Endothelial cell of umbilical vein (primary cell): ENCODE measurements around the gene MCF2L. TPM values are rescaled to one million over a fixed set of nuclear protein-coding genes. Genes with fewer than 3 reads are reported as not detected.

Experiments
- BruUV-seq: library from RNA; stranded (reverse); fragments of 400-500 nt; replicated peaks from 2 replicates; lab custom pipeline; 2021; lab: Mats Ljungman, UMichigan
- CTCF ChIA-PET: fragments of 300-600, 350-600 bp; sonication (Branson Sonifier 250); formaldehyde crosslinking; loops from one replicate; lab custom pipeline; 2021; ENCODE audit warnings: antibody characterized with exemption, inconsistent platforms; lab: Charles Lee
- POLR2A ChIA-PET: fragments of 300-600, 350-600 bp; sonication (Branson Sonifier 250); formaldehyde crosslinking; loops from one replicate; lab custom pipeline; 2021; ENCODE audit warnings: antibody characterized with exemption, inconsistent platforms; lab: Charles Lee
- DNase-seq: peaks from one replicate; pipeline ENCODE4 v3.0.0-alpha.2; 2011; ENCODE audit warnings: low read depth, low spot score
- FAIRE-seq: peaks from 2 replicates; lab custom pipeline; 2011; peaks lifted over from hg19 to GRCh38; lab: Jason Lieb, UNC
- H2AFZ ChIP-seq: 2 replicates; pipeline ENCODE4 v1.6.0; 2012; ENCODE audit warnings: low read depth, low read length, control low read depth, inconsistent platforms
- H3K27ac ChIP-seq: 2 replicates; pipeline ENCODE4 v1.5.1; 2011; ENCODE audit warnings: low read depth, mild to moderate bottlenecking, control low read depth, low read length, moderate library complexity; ENCODE audit not compliant: insufficient read depth
- H3K27me3 ChIP-seq, 2 experiments: 2 replicates each; pipeline versions ENCODE4 v1.6.0 to v1.6.1; 2011; ENCODE audit warnings: low read length in 2 of 2, mixed read lengths in 1 of 2; ENCODE audit not compliant: control insufficient read depth in 2 of 2, insufficient read depth in 2 of 2
- H3K36me3 ChIP-seq, 2 experiments: 2 replicates in 1 of 2; 3 replicates in 1 of 2; pipeline ENCODE4 v1.5.1; 2011; ENCODE audit warnings: low read length in 2 of 2, mild to moderate bottlenecking in 1 of 2, moderate library complexity in 1 of 2; ENCODE audit not compliant: control insufficient read depth in 2 of 2, insufficient read depth in 2 of 2; ENCODE audit errors: extremely low read depth in 1 of 2
- H3K4me1 ChIP-seq: 3 replicates; pipeline ENCODE4 v1.5.1; 2011; ENCODE audit warnings: mild to moderate bottlenecking, low read length; ENCODE audit not compliant: control insufficient read depth, insufficient read depth; ENCODE audit errors: extremely low read depth
- H3K4me2 ChIP-seq: 2 replicates; pipeline ENCODE4 v1.6.1; 2011; ENCODE audit warnings: low read length, control low read depth, mixed read lengths; ENCODE audit not compliant: insufficient read depth
- H3K4me3 ChIP-seq, 3 experiments: fragments of 200-600 bp in 1 of 3; sonication (generic), shearing (Covaris generic) in 1 of 3; replicated peaks in 1 of 3; 2 replicates each; pipeline ENCODE4 v1.5.1; 2011 to 2016; ENCODE audit warnings: control low read depth in 3 of 3, low read length in 3 of 3, mild to moderate bottlenecking in 2 of 3, inconsistent platforms in 1 of 3, low read depth in 1 of 3, moderate library complexity in 1 of 3; ENCODE audit not compliant: insufficient read depth in 1 of 3
- H3K79me2 ChIP-seq: 2 replicates; pipeline ENCODE4 v1.6.0; 2012; ENCODE audit warnings: low read length, inconsistent platforms; ENCODE audit not compliant: control insufficient read depth, insufficient read depth
- H3K9ac ChIP-seq: replicated peaks from 2 replicates; pipeline ENCODE3; 2011; ENCODE audit warnings: low read length, control low read depth; ENCODE audit not compliant: insufficient read depth; ENCODE audit errors: extremely low read depth
- H3K9me1 ChIP-seq: replicated peaks from 3 replicates; pipeline ENCODE4 v1.6.0; 2011; ENCODE audit warnings: mild to moderate bottlenecking, low read length; ENCODE audit not compliant: control insufficient read depth, insufficient read depth; ENCODE audit errors: extremely low read depth
- H3K9me3 ChIP-seq: replicated peaks from 2 replicates; pipeline ENCODE4 v1.5.1; 2012; ENCODE audit warnings: low read length, inconsistent platforms; ENCODE audit not compliant: control insufficient read depth, insufficient read depth
- H4K20me1 ChIP-seq: replicated peaks from 2 replicates; pipeline ENCODE3; 2011; ENCODE audit warnings: mild to moderate bottlenecking, low read length; ENCODE audit not compliant: control insufficient read depth, insufficient read depth; ENCODE audit errors: extremely low read depth
- CTCF ChIP-seq, 2 donors: IDR thresholded peaks; 1 replicate in 1 of 2; 2 replicates in 1 of 2; pipeline ENCODE4 v1.5.1; 2011; ENCODE audit warnings: low read length in 2 of 2, mild to moderate bottlenecking in 2 of 2, moderate library complexity in 2 of 2, control low read depth in 1 of 2, inconsistent platforms in 1 of 2, low read depth in 1 of 2; ENCODE audit not compliant: insufficient read depth in 1 of 2; ENCODE audit errors: extremely low read depth in 1 of 2
- EZH2 ChIP-seq: IDR thresholded peaks from 2 replicates; pipeline ENCODE4 v1.6.1; 2012; ENCODE audit warnings: borderline replicate concordance, low read depth, mild to moderate bottlenecking, moderate library complexity, low read length, inconsistent platforms; ENCODE audit not compliant: severe bottlenecking
- FOS ChIP-seq: IDR thresholded peaks from 2 replicates; pipeline ENCODE4 v1.6.1; 2011; ENCODE audit warnings: mild to moderate bottlenecking, low read length, moderate library complexity, borderline replicate concordance; ENCODE audit not compliant: insufficient read depth
- GATA2 ChIP-seq: IDR thresholded peaks from 2 replicates; pipeline ENCODE4 v1.7.0; 2011; ENCODE audit warnings: low read depth, mild to moderate bottlenecking, moderate library complexity, mixed read lengths, low read length; ENCODE audit not compliant: insufficient read length, insufficient read depth
- JUN ChIP-seq: IDR thresholded peaks from 2 replicates; pipeline ENCODE4 v1.6.1; 2011; ENCODE audit warnings: borderline replicate concordance, low read depth; ENCODE audit not compliant: insufficient read length, insufficient read depth
- MYC ChIP-seq: IDR thresholded peaks from one replicate; pipeline ENCODE4 v1.6.1; 2011; ENCODE audit warnings: mild to moderate bottlenecking, low read depth, low read length
- POLR2A ChIP-seq: IDR thresholded peaks from 2 replicates; pipeline ENCODE4 v1.6.1; 2012; ENCODE audit warnings: low read depth, mild to moderate bottlenecking, control low read depth, low read length
- POLR2AphosphoS5 ChIP-seq: IDR thresholded peaks from 2 replicates; pipeline ENCODE4 v1.6.1; 2012; ENCODE audit warnings: low read depth, mild to moderate bottlenecking, control low read depth, low read length, moderate library complexity; ENCODE audit not compliant: insufficient read depth
- dilution Hi-C: fragments of 300-500 bp; cut with MboI; formaldehyde crosslinking; loops from one replicate; pipeline ENCODE4 v1.15.0; 2019; ENCODE audit warnings: low sequenced_read_pairs; ENCODE audit not compliant: extremely low pct_ligation_motif_present
- intact Hi-C: fragments of 100-400 bp; cut with micrococcal nuclease; formaldehyde crosslinking; loops from one replicate; pipeline ENCODE4 v1.10.0; 2022
- polyA plus RNA-seq, 4 experiments: library from polyadenylated mRNA; depleted of rRNA in 3 of 4; stranded (reverse) in 3 of 4; unstranded in 1 of 4; fragments of >200 nt; gene quantifications; 2 replicates each; pipeline versions ENCODE4 v1.2.1 to v1.2.3, GENCODE V29; 2011 to 2012; ENCODE audit warnings: missing spikeins in 1 of 4
- total RNA-seq: library from RNA; stranded (reverse); gene quantifications from 2 replicates; pipeline ENCODE4 v1.2.3, GENCODE V29; 2021
- TF ChIP-seq, protein P1 (sequence below): IDR thresholded peaks from 2 replicates; pipeline ENCODE4 v1.6.1; 2011; ENCODE audit not compliant: insufficient read depth, insufficient read length

MCF2L gene
- total and polyA plus RNA-seq, 2 donors (not counting 3 experiments of a cell fraction or from before 2014, with no cell fraction given) = 0.33 to 0.58 TPM

- intact Hi-C loops (no loop called here), dilution Hi-C loops (no loop called here)
- ChIA-PET CTCF (interaction anchor here (2.1 kb wide), 1 partner anchor 12 kb away, joined by 11 read pairs; no protein-coding TSS in a partner anchor), POLR2A (no interaction called here)
- Histone ChIP-seq H3K36me3 (no peaks in the 10 kb centered on the region), H2AFZ (no peak overlapping the region), H3K27ac (no peak overlapping the region), H3K79me2 (no peaks in the 10 kb centered on the region), H3K4me3 (no peak overlapping the region), H3K4me2 (no peak overlapping the region), H3K4me1 (no peaks in the 10 kb centered on the region), H3K9me3 (no peaks in the 10 kb centered on the region), H3K9me1 (no peaks in the 10 kb centered on the region), H3K9ac (no peak overlapping the region), H3K27me3 (peaks cover 7 to 18% of the 10 kb centered on the region in 2 experiments), H4K20me1 (no peaks in the 10 kb centered on the region)
- no peak for FAIRE-seq
- TF ChIP-seq POLR2A (no peak), EZH2 (no peak)
- TF ChIP-seq, protein P1, sequence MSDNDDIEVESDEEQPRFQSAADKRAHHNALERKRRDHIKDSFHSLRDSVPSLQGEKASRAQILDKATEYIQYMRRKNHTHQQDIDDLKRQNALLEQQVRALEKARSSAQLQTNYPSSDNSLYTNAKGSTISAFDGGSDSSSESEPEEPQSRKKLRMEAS = no peak
- DNase-seq = no peak
- no TSS peak for BruUV-seq
Observed at GRCh38 chr13:112954488-112955270, 14.3 kb upstream of the MCF2L start.

GRCh38 chr13:112955271-112955937 lies 13.6 kb upstream of the MCF2L start:
- no peak for TF ChIP-seq JUN
- no peak for TF ChIP-seq POLR2A
- no peak for TF ChIP-seq MYC
- TF ChIP-seq, protein P1 = no peak
- TF ChIP-seq FOS = no peak
- TF ChIP-seq GATA2 = no peak
- TF ChIP-seq EZH2 = no peak
- no peak for TF ChIP-seq CTCF (IDR thresholded peaks at IDR 0.05; ENCODE audit: extremely low read depth in 1 of 2, insufficient read depth in 1 of 2, low read depth in 1 of 2, low read length in 2 of 2)
- no peak for TF ChIP-seq POLR2AphosphoS5

More at GRCh38 chr13:112955271-112955937, 13.6 kb upstream of the MCF2L start:
- H3K4me1 ChIP-seq = no peaks in the 10 kb centered on the region
- H3K27me3 ChIP-seq = peaks cover 7 to 12% of the 10 kb centered on the region in 2 experiments
- no peak overlapping the region for H3K9ac ChIP-seq
- POLR2A ChIA-PET = no interaction called here
- H3K4me3 ChIP-seq = no peak overlapping the region
- no peaks in the 10 kb centered on the region for H3K36me3 ChIP-seq
- intact Hi-C loops = no loop called here
- H2AFZ ChIP-seq = no peak overlapping the region
- no peak overlapping the region for H3K4me2 ChIP-seq
- no peaks in the 10 kb centered on the region for H3K9me1 ChIP-seq
- CTCF ChIA-PET = interaction anchor here (2.1 kb wide), 1 partner anchor 13 kb away, joined by 11 read pairs; no protein-coding TSS in a partner anchor
- dilution Hi-C loops = no loop called here
- H3K27ac ChIP-seq = no peak overlapping the region
- FAIRE-seq (no peak), DNase-seq (no peak)
- no peaks in the 10 kb centered on the region for H3K9me3 ChIP-seq
- no peaks in the 10 kb centered on the region for H3K79me2 ChIP-seq
- BruUV-seq = no TSS peak
- H4K20me1 ChIP-seq = no peaks in the 10 kb centered on the region
